A549 treated with DMSO at 1 μM for 4 hours (cell line): ENCODE results near the gene RPL28. TPM values are rescaled to one million over a fixed set of nuclear protein-coding genes. Genes with fewer than 3 reads are reported as not detected.

ENCODE experiments used
- total RNA-seq: library from RNA; stranded (reverse); fragments of 200-300 nt; extraction: Qiagen RNA extraction; gene quantifications from 5 replicates; pipeline ENCODE4 v1.2.3, GENCODE V29; 2022; ENCODE audit warnings: low read depth

RPL28 gene
- total RNA-seq = 2,493 to 3,190 TPM (median 2,735 TPM) in 5 replicates

GRCh38 chr19:55385724-55386492 is at the start of gene RPL28:
Gene RPL28 (plus strand): TSS chr19:55385932. CDS start chr19:55386358, 426 bp downstream.

DNA sequence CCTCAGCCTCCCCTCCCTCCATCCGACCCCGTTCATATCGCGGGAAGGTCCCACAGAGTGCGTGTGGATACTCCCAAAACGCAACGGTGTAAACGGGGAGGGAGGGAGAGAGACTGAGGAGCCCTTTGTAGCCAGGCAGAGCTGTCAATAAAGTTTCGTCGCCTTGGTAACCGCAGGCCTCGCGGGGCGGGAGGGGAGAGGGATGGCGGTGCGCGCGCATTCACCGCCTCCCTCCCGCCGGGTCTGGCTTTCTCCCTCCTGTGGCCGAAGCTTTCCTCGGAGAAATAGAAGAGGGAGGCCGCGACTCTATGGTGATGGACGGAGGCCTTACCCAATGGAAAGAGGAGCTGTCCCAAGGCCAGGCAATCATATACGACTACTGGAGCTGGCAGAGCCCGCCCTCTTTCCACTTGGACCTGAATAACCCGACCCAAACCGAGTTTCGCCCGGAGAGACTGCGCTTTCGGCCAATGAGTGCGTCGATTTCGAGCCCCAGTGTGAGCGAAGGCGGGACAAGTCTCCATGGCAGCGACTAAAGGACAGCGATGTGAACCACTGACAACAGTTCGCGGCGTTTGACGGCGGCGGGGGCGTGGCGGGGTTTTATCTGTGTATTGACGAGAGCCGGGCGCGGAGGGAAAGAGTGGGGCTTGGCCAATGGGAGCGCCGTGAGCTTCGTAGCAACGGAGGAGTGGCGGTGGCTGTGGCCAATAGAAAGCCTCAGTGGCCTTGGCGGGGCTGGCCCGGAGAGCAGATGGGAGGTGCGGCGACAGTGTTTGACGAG is 46.4 kb upstream of the RPL28 start, which contains the start of gene KMT5C:
KMT5C (plus strand) TSS at position 772 of the 784 bp plus-strand sequence. CDS start 2,061 bp downstream, outside the sequence.

GRCh38 chr19:55354698-55355212 is 31.0 kb upstream of the RPL28 start, which contains the start of gene COX6B2:
Gene COX6B2 (minus strand): TSS chr19:55354719. CDS start chr19:55354521, 198 bp downstream.

GRCh38 chr19:55362990-55363716 is 22.6 kb upstream of the RPL28 start, which contains the start of gene GARIN5B:
Gene GARIN5B (minus strand): TSS chr19:55363260. CDS start chr19:55363066, 194 bp downstream.

GRCh38 chr19:55370305-55370988 is 15.3 kb upstream of the RPL28 start, which contains the start of gene IL11:
Gene IL11 (minus strand): TSS chr19:55370463. CDS start chr19:55370310, 153 bp downstream.

GRCh38 chr19:55376241-55376933 is 9.3 kb upstream of the RPL28 start, which contains the start of gene TMEM190:
Gene TMEM190 (plus strand): TSS chr19:55376826. CDS start chr19:55376854, 28 bp downstream.

DNA sequence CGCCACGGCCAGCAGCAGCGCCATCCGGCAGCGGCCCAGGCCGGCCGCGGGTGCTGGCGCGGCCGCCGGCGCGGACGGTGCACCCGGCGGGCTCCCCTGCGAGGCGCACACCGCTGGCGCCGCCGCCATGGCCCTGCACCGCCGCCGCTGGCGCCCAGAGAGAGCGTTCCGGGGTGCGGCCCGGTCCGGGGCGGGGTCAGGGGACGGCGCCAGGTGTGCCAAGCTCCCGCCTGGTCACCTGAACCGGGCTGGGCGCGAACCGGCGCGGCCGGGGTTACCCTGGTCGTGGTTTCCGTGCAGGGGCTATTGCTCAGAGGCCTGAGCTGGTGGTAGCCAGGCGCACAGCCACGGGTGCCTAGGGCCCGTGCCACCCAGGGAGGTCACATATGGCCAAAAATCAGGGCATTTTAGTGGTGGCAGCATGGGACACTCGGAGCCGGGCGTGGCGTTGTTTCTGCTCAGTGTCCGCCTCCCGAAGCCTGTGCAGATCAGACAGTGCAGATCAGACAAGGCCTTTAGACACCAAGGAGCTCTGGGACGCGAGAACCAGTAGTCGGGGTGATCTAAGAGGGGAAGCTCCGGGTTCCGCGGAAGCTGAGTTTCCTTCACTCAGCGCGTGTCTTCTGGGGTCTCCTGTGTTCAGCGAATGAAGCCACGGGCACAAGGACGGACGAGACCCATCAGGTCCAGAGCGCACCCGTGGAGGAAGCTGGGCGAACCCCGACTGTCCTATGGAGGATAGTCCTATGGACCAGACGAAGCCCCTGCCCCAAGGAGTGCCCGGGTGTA is 1.4 kb upstream of the RPL28 start, which contains the start of gene TMEM238:
TMEM238 (minus strand) TSS at position 162 of the 789 bp plus-strand sequence; CDS start at position 129, 33 bp downstream.

DNA sequence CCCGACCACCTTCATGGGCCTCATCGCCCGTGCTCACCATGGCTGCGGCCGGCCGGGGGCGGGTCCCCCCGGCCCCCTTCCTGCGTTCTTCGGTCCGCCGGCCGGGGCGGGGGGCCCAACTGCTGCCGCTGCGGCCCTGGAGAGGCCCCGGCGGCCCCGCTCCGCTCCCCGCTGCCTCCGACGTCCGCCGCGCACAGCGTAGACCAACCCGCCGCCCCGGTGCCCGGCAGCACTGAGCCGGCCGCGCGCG is 21.7 kb downstream of the RPL28 start, which contains the start of gene UBE2S:
UBE2S (minus strand) TSS at position 239 of the 250 bp plus-strand sequence; CDS start at position 40, 199 bp downstream.

DNA sequence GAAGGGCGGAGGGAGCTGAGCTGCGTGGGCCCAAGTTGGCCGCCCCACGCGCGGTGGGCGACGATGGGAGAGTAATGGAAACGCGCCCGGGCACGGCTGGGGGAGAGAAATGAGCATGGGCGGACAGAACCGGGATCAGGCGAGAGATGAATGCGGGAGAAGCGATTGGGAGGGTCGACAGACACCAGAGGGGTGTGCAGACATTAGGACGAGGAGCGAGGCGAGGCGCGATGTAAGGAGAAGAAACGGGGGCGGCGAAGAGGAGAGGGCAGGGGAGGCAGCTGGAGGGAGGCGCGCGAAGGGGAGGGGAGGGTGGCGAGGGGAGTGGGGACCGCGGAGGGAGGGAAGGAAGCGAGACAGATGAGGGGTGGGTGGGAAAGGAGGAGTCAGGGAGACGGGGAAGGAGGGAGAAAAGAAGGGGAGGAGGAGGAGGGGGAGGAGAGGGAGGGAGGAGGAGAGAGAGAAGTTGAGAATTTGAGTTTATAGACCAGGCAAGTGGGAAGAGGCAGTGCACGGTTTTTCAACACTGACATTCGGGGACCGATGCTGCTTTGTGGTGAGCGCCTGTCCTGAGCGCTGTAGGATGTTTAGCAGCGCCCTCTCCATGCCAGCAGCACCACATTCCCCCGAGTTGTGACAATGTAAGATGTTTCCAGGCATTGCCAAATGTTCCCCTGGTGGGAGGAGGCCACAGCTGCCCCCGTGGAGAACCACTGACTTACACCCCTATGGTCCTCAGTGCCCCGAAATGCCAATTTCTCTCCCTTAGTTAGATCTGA is 57.5 kb downstream of the RPL28 start, which contains the start of gene SHISA7:
SHISA7 (minus strand) TSS at position 256 of the 779 bp plus-strand sequence. CDS start 437 bp downstream, outside the sequence.

Other genes with a start within 250 kb of the RPL28 start
- gene TNNT1, start 236.7 kb upstream of the RPL28 start, total RNA-seq = 116 to 141 TPM (median 128 TPM) in 5 replicates
- gene TNNI3, start 228.2 kb upstream of the RPL28 start, total RNA-seq = 7.0 to 9.0 TPM (median 8.4 TPM) in 5 replicates
- gene DNAAF3, start 219.3 kb upstream of the RPL28 start, total RNA-seq = 5.6 to 6.5 TPM (median 6.0 TPM) in 5 replicates
- gene SYT5, start 205.6 kb upstream of the RPL28 start, total RNA-seq = 2.5 to 5.1 TPM (median 3.9 TPM) in 5 replicates
- 3.7 to 7.4 TPM (median 4.9 TPM) in 5 replicates for gene PTPRH, start 176.4 kb upstream of the RPL28 start, total RNA-seq
- gene TMEM86B, start 157.2 kb upstream of the RPL28 start, total RNA-seq = 3.2 to 7.0 TPM (median 4.7 TPM) in 5 replicates
- 93.5 to 137 TPM (median 122 TPM) in 5 replicates for gene PPP6R1, start 126.9 kb upstream of the RPL28 start, total RNA-seq
- 118 to 148 TPM (median 139 TPM) in 5 replicates for gene HSPBP1, start 105.8 kb upstream of the RPL28 start, total RNA-seq
- gene BRSK1, start 101.9 kb upstream of the RPL28 start, total RNA-seq = 3.4 to 5.4 TPM (median 4.8 TPM) in 5 replicates
- gene TMEM150B, start 60.6 kb upstream of the RPL28 start, total RNA-seq = not detected in 5 replicates
- gene KMT5C, start 46.1 kb upstream of the RPL28 start, total RNA-seq = 7.5 to 12.2 TPM (median 9.8 TPM) in 5 replicates
- 0.93 to 1.6 TPM (median 1.0 TPM) in 5 replicates for gene COX6B2, start 31.2 kb upstream of the RPL28 start, total RNA-seq
- 0.11 to 0.24 TPM (median 0.18 TPM) in 5 replicates for gene GARIN5B, start 22.7 kb upstream of the RPL28 start, total RNA-seq
- 80.6 to 115 TPM (median 100 TPM) in 5 replicates for gene IL11, start 15.5 kb upstream of the RPL28 start, total RNA-seq
- 1.2 to 3.3 TPM (median 2.2 TPM) in 5 replicates for gene TMEM190, start 9.1 kb upstream of the RPL28 start, total RNA-seq
- 2.3 to 10.5 TPM (median 6.4 TPM) in 5 replicates for gene TMEM238, start 1.6 kb upstream of the RPL28 start, total RNA-seq
- gene UBE2S, start 21.9 kb downstream of the RPL28 start, total RNA-seq = 269 to 476 TPM (median 433 TPM) in 5 replicates
- gene SHISA7, start 57.4 kb downstream of the RPL28 start, total RNA-seq = 0.01 TPM in 1 of 5 replicates, not detected in the others
- 54.0 to 64.5 TPM (median 63.3 TPM) in 5 replicates for gene ISOC2, start 75.7 kb downstream of the RPL28 start, total RNA-seq
- gene C19orf85, start 78.8 kb downstream of the RPL28 start, total RNA-seq = not detected in 5 replicates
- 3.7 to 10.2 TPM (median 6.9 TPM) in 5 replicates for gene ZNF628, start 90.7 kb downstream of the RPL28 start, total RNA-seq
- 38.9 to 58.1 TPM (median 52.3 TPM) in 5 replicates for gene NAT14, start 99.3 kb downstream of the RPL28 start, total RNA-seq
- 0.57 to 1.6 TPM (median 0.99 TPM) in 5 replicates for gene SSC5D, start 102.5 kb downstream of the RPL28 start, total RNA-seq
- 2.0 to 2.9 TPM (median 2.2 TPM) in 5 replicates for gene SBK2, start 151.2 kb downstream of the RPL28 start, total RNA-seq
- gene SBK3, start 159.6 kb downstream of the RPL28 start, total RNA-seq = 1.7 to 2.4 TPM (median 2.2 TPM) in 5 replicates
- 14.6 to 28.1 TPM (median 24.1 TPM) in 5 replicates for gene ZNF579, start 194.9 kb downstream of the RPL28 start, total RNA-seq
- 22.2 to 26.3 TPM (median 25.2 TPM) in 5 replicates for gene FIZ1, start 213.6 kb downstream of the RPL28 start, total RNA-seq
- gene ZNF524, start 214.4 kb downstream of the RPL28 start, total RNA-seq = 12.1 to 19.8 TPM (median 17.6 TPM) in 5 replicates
- gene ZNF865, start 219.7 kb downstream of the RPL28 start, total RNA-seq = 7.2 to 14.6 TPM (median 13.0 TPM) in 5 replicates
- 4.6 to 7.3 TPM (median 6.2 TPM) in 5 replicates for gene ZNF784, start 238.6 kb downstream of the RPL28 start, total RNA-seq